ENCODE results near the gene PON2. TPM values are rescaled to one million over a fixed set of nuclear protein-coding genes. Genes with fewer than 3 reads are reported as not detected.

The PON2 gene
- total RNA-seq, 2 donors from 2014 or later: 66.3 to 66.8 TPM

DNA sequence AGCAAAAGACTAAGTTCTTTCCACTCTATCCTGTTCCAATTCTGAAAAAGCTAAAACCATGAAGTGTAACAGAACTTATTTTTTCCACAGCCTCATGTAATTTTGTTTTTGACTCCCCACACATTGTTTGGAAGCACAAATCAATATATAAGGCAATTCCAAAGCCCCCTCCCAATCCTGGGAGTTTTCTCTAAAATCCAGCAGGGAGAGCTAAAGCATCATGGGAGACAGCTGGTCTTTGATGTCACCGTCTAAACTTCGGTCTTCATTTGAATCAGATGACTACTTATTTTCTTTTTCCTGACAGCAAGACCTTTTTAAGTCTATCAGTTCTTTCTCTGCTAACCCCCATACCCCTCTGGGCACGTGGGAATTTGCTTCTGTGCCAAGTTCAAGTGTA is 77.2 kb downstream of the PON2 start:
- Histone ChIP-seq H3K9ac (ENCODE audit: extremely low read depth, low read length, poor library complexity, severe bottlenecking) (no peak overlapping the region), H3K27ac (ENCODE audit: low read depth, low read length) (no peak overlapping the region), H3K4me1 (ENCODE audit: control insufficient read depth, insufficient read depth, low read length) (no peaks in the 10 kb centered on the region), H3K9me3 (ENCODE audit: control insufficient read depth, low read length) (no peaks in the 10 kb centered on the region), H3K4me3 (ENCODE audit: low read length) (no peak overlapping the region), H3K36me3 (ENCODE audit: control insufficient read depth, insufficient read depth, low read length) (no peaks in the 10 kb centered on the region), H3K27me3 (ENCODE audit: control insufficient read depth, insufficient read depth, low read length, poor library complexity, severe bottlenecking) (no peaks in the 10 kb centered on the region)
- peak overlapping the region; percentile 11 for H3K27ac Mint-ChIP-seq
- H3K4me1 Mint-ChIP-seq: no peaks in the 10 kb centered on the region
- WGBS, 2 experiments (ENCODE audit: insufficient coverage in 1 of 2, insufficient read length in 1 of 2): 62 to 76% methylated on average over 3 of the region's 3 CpGs
- H3K9me3 Mint-ChIP-seq: peaks cover 7% of the 10 kb centered on the region
- H3K4me3 Mint-ChIP-seq: no peak overlapping the region
- no peak for DNase-seq
- TF ChIP-seq, protein P1, sequence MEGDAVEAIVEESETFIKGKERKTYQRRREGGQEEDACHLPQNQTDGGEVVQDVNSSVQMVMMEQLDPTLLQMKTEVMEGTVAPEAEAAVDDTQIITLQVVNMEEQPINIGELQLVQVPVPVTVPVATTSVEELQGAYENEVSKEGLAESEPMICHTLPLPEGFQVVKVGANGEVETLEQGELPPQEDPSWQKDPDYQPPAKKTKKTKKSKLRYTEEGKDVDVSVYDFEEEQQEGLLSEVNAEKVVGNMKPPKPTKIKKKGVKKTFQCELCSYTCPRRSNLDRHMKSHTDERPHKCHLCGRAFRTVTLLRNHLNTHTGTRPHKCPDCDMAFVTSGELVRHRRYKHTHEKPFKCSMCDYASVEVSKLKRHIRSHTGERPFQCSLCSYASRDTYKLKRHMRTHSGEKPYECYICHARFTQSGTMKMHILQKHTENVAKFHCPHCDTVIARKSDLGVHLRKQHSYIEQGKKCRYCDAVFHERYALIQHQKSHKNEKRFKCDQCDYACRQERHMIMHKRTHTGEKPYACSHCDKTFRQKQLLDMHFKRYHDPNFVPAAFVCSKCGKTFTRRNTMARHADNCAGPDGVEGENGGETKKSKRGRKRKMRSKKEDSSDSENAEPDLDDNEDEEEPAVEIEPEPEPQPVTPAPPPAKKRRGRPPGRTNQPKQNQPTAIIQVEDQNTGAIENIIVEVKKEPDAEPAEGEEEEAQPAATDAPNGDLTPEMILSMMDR (conservative IDR thresholded peaks at IDR 0.05): peak; percentile 42
- H3K36me3 Mint-ChIP-seq (ENCODE audit: low read depth): no peaks in the 10 kb centered on the region
- H3K27me3 Mint-ChIP-seq (ENCODE audit: insufficient read depth): no peaks in the 10 kb centered on the region

Other genes with a start within 250 kb of the PON2 start
- gene PON1, start 110.5 kb downstream of the PON2 start, total RNA-seq: under 1 TPM in 1 of 2 donors, not detected in 1; 0.48 TPM
- gene PON3, start 38.7 kb downstream of the PON2 start, total RNA-seq: under 1 TPM in 1 of 2 donors, not detected in 1; 0.55 TPM
- not detected for gene ASB4, start 50.9 kb upstream of the PON2 start, total RNA-seq
- under 1 TPM; 0.42 to 0.73 TPM for gene PDK4, start 161.5 kb upstream of the PON2 start, total RNA-seq